ENCODE data around the gene TRIP12.

TRIP12 gene

DNA sequence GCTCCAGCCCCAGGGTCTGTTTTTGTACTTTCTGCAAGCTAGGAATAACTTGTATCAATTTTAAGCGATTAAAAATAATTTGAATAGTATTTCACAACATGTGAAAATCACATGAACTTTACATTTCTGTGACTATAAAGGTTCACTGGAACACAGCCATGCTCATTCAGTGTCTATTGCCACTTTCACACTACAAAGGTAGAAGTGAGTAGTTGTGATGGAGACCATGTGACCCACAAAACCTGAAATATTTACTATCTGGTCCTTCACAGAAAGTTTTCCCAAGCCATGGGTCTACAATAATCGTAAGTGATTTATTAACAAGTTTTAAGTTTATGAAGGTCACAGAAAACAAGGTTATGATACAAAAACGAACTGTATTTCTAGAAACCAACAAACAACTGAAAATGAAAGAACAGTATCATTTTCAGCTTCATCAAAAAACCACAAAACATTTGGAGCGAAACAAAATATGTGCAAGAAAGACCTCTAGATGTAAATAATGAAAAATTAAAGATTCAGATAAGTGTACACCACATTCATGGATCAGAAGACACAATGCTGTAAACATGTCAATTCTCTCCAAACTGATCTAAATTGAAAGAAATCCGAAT lies 138.6 kb downstream of the TRIP12 start:
- Histone ChIP-seq H3K4me3 (ENCODE audit: low read depth, low read length) (no peak overlapping the region), H3K4me1 (ENCODE audit: control insufficient read depth, insufficient read depth, low read length) (no peaks in the 10 kb centered on the region), H3K27ac (ENCODE audit: extremely low read depth, low read depth, low read length) (no peak overlapping the region), H3K36me3 (ENCODE audit: control insufficient read depth in 2 of 2, insufficient read depth in 1 of 2, low read length in 2 of 2) (peaks cover 18 to 78% of the 10 kb centered on the region in 2 experiments), H3K9me3 (ENCODE audit: control insufficient read depth, insufficient read depth, low read depth, low read length) (no peaks in the 10 kb centered on the region)
- TF ChIP-seq ZFP41 (tag by site-specific recombination; IDR thresholded peaks at IDR 0.05; ENCODE audit: borderline replicate concordance) (no peak), MYNN (tag by site-specific recombination; IDR thresholded peaks at IDR 0.05; ENCODE audit: borderline replicate concordance) (no peak), ZNF664 (tag by site-specific recombination; IDR thresholded peaks at IDR 0.05) (no peak), BCL11B (tag by site-specific recombination; IDR thresholded peaks at IDR 0.05; ENCODE audit: low read depth) (no peak), ZNF776 (tag by site-specific recombination; IDR thresholded peaks at IDR 0.05; ENCODE audit: borderline replicate concordance) (no peak), OSR2 (tag by site-specific recombination; IDR thresholded peaks at IDR 0.05) (no peak), ZNF501 (tag by site-specific recombination; IDR thresholded peaks at IDR 0.05) (no peak), ZNF416 (tag by site-specific recombination; IDR thresholded peaks at IDR 0.05) (no peak), SCRT2 (tag by site-specific recombination; IDR thresholded peaks at IDR 0.05) (no peak), ZNF473 (tag by site-specific recombination; IDR thresholded peaks at IDR 0.05) (no peak), ZNF140 (tag by site-specific recombination; IDR thresholded peaks at IDR 0.05) (no peak), ZNF133 (tag by site-specific recombination; IDR thresholded peaks at IDR 0.05) (no peak), ZNF19 (tag by site-specific recombination; IDR thresholded peaks at IDR 0.05; ENCODE audit: low read depth) (no peak), ZNF623 (tag by site-specific recombination; IDR thresholded peaks at IDR 0.05) (no peak)
- TF ChIP-seq, protein P1, sequence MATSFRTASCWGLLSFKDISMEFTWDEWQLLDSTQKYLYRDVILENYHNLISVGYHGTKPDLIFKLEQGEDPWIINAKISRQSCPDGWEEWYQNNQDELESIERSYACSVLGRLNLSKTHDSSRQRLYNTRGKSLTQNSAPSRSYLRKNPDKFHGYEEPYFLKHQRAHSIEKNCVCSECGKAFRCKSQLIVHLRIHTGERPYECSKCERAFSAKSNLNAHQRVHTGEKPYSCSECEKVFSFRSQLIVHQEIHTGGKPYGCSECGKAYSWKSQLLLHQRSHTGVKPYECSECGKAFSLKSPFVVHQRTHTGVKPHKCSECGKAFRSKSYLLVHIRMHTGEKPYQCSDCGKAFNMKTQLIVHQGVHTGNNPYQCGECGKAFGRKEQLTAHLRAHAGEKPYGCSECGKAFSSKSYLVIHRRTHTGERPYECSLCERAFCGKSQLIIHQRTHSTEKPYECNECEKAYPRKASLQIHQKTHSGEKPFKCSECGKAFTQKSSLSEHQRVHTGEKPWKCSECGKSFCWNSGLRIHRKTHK (tag by site-specific recombination; IDR thresholded peaks at IDR 0.05), result no peak
- TF ChIP-seq, protein P2, sequence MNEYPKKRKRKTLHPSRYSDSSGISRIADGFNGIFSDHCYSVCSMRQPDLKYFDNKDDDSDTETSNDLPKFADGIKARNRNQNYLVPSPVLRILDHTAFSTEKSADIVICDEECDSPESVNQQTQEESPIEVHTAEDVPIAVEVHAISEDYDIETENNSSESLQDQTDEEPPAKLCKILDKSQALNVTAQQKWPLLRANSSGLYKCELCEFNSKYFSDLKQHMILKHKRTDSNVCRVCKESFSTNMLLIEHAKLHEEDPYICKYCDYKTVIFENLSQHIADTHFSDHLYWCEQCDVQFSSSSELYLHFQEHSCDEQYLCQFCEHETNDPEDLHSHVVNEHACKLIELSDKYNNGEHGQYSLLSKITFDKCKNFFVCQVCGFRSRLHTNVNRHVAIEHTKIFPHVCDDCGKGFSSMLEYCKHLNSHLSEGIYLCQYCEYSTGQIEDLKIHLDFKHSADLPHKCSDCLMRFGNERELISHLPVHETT (tag by site-specific recombination; IDR thresholded peaks at IDR 0.05), result no peak
- CTCF ChIA-PET, result interaction anchor here (1.0 to 2.8 kb wide), 3 partner anchors 10 to 70 kb away, joined by 3 to 16 read pairs (median 3); no protein-coding TSS in a partner anchor
- POLR2A ChIA-PET, result interaction anchor here (0.8 kb wide), 1 partner anchor 10 kb away, joined by 3 read pairs; no protein-coding TSS in a partner anchor

DNA sequence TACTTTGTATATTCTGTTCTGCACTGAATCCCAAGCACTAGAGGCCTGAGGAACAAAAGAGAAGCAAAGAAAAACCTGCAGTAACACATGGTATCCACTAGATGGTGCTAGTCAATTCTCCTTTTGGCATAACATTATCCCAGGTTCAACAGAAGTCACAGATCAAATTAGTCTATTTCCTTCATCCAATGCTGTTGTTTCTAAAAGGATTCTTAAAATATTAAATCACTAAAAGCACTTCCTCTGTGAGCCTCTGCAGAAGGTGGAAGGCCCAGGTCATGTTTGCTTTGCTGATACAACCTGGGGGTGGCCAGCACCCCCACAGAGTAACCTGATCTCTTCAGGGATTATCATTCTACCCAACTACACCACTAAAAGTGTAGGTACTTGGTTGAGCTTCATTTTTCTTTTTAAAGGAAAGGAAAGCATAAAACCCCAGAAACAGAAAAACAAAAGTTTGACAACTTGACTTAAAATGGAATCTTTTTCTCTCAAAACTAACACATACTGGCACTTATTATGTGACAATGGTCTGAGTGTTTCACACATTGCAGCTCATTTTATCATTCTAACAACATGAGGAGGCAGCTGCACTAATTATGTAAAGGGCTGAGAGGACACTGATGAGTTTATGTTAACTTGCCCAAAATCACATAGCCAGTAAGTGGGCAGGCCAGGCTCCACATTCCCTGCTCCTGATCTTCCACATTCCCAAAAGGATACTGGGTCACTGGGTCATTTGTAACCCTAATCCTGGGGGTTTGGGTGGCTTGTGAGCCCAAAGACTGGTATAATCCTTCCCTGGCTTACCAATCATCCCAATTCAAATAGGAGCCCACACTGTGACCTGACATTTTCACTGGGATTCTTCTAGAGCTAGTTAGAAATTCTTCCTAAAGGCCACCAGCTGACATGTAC lies 140.7 kb downstream of the TRIP12 start:
- POLR2A ChIA-PET, result no interaction called here
- Histone ChIP-seq H3K4me1 (ENCODE audit: control insufficient read depth, insufficient read depth, low read length) (no peaks in the 10 kb centered on the region), H3K9me3 (ENCODE audit: control insufficient read depth, insufficient read depth, low read depth, low read length) (no peaks in the 10 kb centered on the region), H3K27ac (ENCODE audit: extremely low read depth, low read depth, low read length) (no peak overlapping the region; the same call in 1 of the 2 replicates), H3K36me3 (ENCODE audit: control insufficient read depth in 2 of 2, insufficient read depth in 1 of 2, low read length in 2 of 2) (peaks cover 16 to 82% of the 10 kb centered on the region in 2 experiments), H3K4me3 (ENCODE audit: low read depth, low read length) (no peak overlapping the region)
- TF ChIP-seq, protein P3, sequence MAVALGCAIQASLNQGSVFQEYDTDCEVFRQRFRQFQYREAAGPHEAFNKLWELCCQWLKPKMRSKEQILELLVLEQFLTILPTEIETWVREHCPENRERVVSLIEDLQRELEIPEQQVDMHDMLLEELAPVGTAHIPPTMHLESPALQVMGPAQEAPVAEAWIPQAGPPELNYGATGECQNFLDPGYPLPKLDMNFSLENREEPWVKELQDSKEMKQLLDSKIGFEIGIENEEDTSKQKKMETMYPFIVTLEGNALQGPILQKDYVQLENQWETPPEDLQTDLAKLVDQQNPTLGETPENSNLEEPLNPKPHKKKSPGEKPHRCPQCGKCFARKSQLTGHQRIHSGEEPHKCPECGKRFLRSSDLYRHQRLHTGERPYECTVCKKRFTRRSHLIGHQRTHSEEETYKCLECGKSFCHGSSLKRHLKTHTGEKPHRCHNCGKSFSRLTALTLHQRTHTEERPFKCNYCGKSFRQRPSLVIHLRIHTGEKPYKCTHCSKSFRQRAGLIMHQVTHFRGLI (tag by site-specific recombination; IDR thresholded peaks at IDR 0.05), result no peak
- TF ChIP-seq ZFP3 (tag by site-specific recombination; IDR thresholded peaks at IDR 0.05; ENCODE audit: low read depth), result no peak
- TF ChIP-seq GLIS1 (tag by site-specific recombination; IDR thresholded peaks at IDR 0.05), result peak; percentile 70
- peak; percentile 54; the same call in 1 of the 2 replicates for TF ChIP-seq EGR2 (tag by site-specific recombination; IDR thresholded peaks at IDR 0.05; ENCODE audit: low read depth)
- TF ChIP-seq ZNF654 (tag by site-specific recombination; IDR thresholded peaks at IDR 0.05; ENCODE audit: low read depth), result peak; percentile 55; the same call in 1 of the 2 replicates
- 0 out of 2 replicates have a peak, but pooled peaks have one; percentile 32 for TF ChIP-seq ZFHX2 (tag by site-specific recombination; conservative IDR thresholded peaks at IDR 0.05)
- TF ChIP-seq, protein P4, sequence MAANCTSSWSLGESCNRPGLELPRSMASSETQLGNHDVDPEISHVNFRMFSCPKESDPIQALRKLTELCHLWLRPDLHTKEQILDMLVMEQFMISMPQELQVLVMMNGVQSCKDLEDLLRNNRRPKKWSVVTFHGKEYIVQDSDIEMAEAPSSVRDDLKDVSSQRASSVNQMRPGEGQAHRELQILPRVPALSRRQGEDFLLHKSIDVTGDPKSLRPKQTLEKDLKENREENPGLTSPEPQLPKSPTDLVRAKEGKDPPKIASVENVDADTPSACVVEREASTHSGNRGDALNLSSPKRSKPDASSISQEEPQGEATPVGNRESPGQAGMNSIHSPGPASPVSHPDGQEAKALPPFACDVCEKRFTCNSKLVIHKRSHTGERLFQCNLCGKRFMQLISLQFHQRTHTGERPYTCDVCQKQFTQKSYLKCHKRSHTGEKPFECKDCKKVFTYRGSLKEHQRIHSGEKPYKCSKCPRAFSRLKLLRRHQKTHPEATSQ (tag by site-specific recombination; IDR thresholded peaks at IDR 0.05), result no peak
- CTCF ChIA-PET, result interaction anchor here (0.5 to 3.1 kb wide), 38 partner anchors 8 to 1000 kb away, joined by 3 to 27 read pairs (median 4); no protein-coding TSS in a partner anchor
